Measurements from ENCODE around the gene THY1. TPM values are rescaled to one million over a fixed set of nuclear protein-coding genes. Genes with fewer than 3 reads are reported as not detected.
A peak's percentile ranks its signal among the peaks of the same experiment; 100 is the strongest.

The THY1 gene
- total and polyA plus RNA-seq, 8 donors = 28.7 to 130 (median 46.9) TPM

DNA sequence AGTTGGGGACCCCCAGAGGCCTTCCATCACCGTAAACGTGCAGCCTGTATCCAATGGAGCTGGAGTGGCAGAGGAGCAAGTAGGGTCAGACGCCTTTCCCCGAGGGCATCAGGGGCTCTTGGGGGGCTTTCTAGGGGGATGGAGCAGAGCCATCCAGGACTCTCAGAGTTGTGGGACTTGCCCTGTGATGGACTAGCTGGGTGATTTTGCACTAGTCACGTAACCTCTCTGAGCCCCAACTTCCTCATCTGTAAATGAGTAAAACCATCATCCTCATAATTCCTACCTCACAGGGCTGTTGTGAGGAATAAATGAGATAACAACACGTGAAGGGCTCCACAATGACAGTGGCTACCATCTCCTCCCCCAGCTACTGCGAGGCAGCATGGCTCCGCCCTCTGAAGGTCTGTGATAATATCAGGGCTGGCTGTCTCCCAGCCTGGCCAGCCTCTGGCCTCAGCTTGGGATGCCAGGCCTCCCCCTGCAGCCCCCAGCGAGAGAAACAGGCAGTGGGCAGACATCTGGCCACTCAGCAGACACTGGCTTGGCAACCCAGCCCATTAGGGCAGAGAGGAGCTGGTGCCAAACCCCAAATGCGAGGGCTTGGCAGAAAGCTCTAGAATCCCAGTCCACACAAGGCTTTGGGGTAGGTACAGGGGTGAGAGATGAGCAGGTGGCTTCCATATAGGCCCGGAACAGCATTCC, 48.2 kb downstream of the THY1 start:
- Histone ChIP-seq H3K36me3 (no peaks in the 10 kb centered on the region), H3K9me3 (no peaks in the 10 kb centered on the region), H3K4me3 (no peak overlapping the region), H3K27ac (no peak overlapping the region), H3K27me3 (no peaks in the 10 kb centered on the region), H3K4me1 (peaks cover 11 to 19% of the 10 kb centered on the region in 2 donors)
- no peak for TF ChIP-seq CTCF (IDR thresholded peaks at IDR 0.05)
- no peak for DNase-seq
- intact Hi-C loops (cut with DNase I) = no loop called here
- ATAC-seq = no peak

DNA sequence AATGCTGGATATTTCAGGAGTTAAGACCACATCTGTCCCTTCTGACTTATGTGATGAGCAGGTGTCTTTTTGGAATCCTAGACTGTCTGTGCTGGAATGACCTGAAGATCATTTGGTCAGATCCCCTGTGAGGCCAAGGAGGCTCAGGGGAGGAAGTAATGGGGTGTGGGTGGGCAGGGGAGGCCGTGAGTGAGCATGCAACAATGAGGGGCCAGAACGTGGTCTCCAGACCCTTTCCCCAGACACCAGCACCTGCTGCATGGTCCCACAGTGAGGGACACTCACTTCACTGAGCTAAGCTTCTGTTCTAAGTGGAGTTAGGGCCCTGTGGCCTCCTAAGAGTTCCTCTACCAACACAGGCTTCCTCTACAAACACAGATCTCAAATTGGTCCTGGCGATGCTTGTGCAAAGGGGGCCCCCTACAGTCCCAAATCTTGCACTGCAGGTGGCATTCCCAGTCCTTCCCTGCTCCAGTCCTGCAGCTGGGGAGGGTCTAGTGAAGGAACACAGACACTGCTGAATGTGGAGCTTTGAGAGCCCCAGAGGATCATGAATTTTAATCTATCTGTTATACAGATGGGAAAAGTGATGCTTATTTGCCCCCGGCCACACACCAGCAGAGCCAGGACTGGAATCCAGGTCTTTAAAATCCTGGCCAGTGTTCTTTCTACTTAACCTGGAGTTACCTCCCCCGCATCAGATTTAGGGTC, 48.9 kb downstream of the THY1 start:
- H3K4me1 ChIP-seq = peaks cover 11 to 19% of the 10 kb centered on the region in 2 donors
- no peaks in the 10 kb centered on the region for H3K9me3 ChIP-seq
- H3K36me3 ChIP-seq = no peaks in the 10 kb centered on the region
- intact Hi-C loops (cut with DNase I) = no loop called here
- H3K27ac ChIP-seq = no peak overlapping the region
- peak; percentile 82 to 89 for TF ChIP-seq CTCF (IDR thresholded peaks at IDR 0.05)
- H3K27me3 ChIP-seq = no peaks in the 10 kb centered on the region
- DNase-seq (peak in 2 of 4 donors; percentile 63 to 74), ATAC-seq (peak; percentile 75)
- H3K4me3 ChIP-seq = no peak overlapping the region

DNA sequence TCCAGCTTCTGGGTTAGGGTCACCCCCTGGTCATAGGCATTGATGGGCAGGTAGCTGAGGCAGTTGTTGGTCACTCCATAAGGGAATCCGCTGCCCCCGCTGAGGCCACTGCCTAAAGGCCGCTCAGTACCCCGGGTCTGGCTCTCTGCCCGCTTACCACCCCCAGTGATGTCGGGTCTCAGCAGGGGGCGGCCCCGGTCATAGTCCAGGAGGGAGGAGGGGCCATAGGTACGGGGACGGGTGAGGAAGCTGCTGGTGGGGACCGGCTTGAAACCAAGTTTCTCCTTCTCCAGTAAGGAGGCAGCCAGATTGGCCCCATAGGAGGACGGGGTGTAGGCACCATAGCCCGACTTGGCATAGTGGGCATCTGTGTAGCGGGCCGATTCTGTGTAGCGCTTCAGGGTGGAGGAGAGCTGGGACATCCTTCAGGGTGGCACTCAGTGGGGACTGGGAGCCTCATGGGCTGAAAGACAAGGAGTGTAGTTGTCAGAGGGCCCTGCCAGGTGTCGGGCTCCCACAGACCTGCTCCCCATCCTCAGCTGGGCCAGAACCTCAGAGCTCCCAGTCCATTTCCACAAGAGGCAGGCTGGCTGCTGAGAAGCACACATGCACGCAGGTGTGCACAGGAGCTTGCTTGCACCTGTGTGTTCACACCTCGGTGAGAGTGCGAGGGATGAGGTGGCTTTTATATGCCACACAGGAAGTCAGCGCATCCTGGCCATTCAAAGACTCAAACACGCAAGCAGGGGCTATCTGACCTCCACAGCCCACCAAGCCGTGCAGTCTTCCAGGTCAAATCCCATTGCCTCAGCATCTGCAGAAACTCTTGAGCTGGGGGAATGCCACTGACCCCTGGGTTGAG, 49.7 kb downstream of the THY1 start:
- DNase-seq = no peak
- Histone ChIP-seq H3K4me3 (no peak overlapping the region), H3K36me3 (no peaks in the 10 kb centered on the region), H3K9me3 (no peaks in the 10 kb centered on the region), H3K27ac (no peak overlapping the region), H3K4me1 (peaks cover 18 to 26% of the 10 kb centered on the region in 2 donors), H3K27me3 (no peaks in the 10 kb centered on the region)
- ATAC-seq = no peak
- TF ChIP-seq CTCF (IDR thresholded peaks at IDR 0.05) = no peak
- intact Hi-C loops (cut with DNase I) = no loop called here

DNA sequence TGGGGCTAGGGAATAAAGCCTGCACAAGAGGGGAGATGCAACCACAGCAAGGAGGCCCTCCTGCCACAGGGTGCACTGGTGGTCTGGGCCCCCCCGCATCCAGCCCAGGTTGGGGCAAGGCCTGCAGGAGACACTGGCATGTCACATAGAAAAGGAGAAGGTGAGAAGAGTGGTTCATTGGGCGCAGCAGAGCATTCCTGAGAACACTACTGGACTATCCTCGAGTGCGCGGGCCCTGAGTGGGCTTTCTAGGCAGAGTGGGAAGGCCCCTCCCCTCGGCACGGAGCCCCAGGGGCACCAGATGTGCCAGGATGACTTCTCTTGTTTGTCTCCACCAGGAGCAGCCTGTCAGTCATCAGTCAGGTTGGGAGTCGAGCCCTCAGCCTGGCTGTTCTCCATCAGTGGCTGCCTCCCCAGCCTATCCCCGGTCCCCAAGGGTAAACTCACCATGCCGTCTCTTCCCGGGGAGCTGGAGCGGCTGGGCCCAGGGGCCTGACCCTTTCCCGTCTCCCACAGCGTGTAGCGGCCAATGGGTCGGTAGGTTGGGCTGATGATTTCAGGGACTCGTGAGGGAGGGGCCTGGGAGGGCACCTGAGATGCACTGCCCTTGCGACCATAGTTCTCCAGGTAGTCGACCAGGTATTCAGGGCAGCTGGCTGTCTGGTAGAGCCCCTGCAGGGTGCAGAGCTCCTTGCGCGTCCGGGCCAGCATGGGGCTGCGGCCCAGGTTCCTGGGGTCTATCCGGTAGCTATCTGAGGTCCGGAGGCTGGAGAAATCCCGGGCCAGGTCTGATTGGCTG, 50.5 kb downstream of the THY1 start:
- no peak for ATAC-seq
- H3K36me3 ChIP-seq = no peaks in the 10 kb centered on the region
- H3K27ac ChIP-seq = no peak overlapping the region
- no peaks in the 10 kb centered on the region for H3K9me3 ChIP-seq
- intact Hi-C loops (cut with DNase I) = no loop called here
- no peak for TF ChIP-seq CTCF (IDR thresholded peaks at IDR 0.05)
- H3K27me3 ChIP-seq = no peaks in the 10 kb centered on the region
- peaks cover 18 to 30% of the 10 kb centered on the region in 2 donors for H3K4me1 ChIP-seq
- no peak for DNase-seq
- H3K4me3 ChIP-seq = no peak overlapping the region
